HepG2 (cell line): ENCODE results near the gene LRRIQ4. TPM values are rescaled to one million over a fixed set of nuclear protein-coding genes. Genes with fewer than 3 reads are reported as not detected.

ENCODE experiments used
- ATAC-seq: fragments of 200-7000 bp; cut with Tn5 transposase; 3 replicates; pipeline ENCODE4 v1.9.1; 2020; ENCODE audit warnings: mild to moderate bottlenecking, moderate library complexity
- BruUV-seq: library from RNA; stranded (reverse); fragments of 400-500 nt; replicated peaks from 2 replicates; lab custom pipeline; 2021; lab: Mats Ljungman, UMichigan
- CTCF ChIA-PET: fragments of 300-600 bp; formaldehyde crosslinking; extraction: SDS; loops from one replicate; lab custom pipeline; 2021; ENCODE audit warnings: low total read pairs, inconsistent platforms, low intra/inter-chr PET ratio; lab: Yijun Ruan, JAX
- POLR2A ChIA-PET: fragments of 350-600 bp; sonication (Branson Sonifier 250); formaldehyde crosslinking; loops from one replicate; lab custom pipeline; 2020; ENCODE audit warnings: antibody characterized with exemption, inconsistent platforms; lab: Yijun Ruan, JAX
- DNase-seq: peaks from one replicate; pipeline ENCODE4 v3.0.0-alpha.2; 2015; ENCODE audit warnings: low spot score
- FAIRE-seq: peaks from 3 replicates; lab custom pipeline; 2011; peaks lifted over from hg19 to GRCh38; lab: Jason Lieb, UNC
- H2AFZ ChIP-seq: one replicate; pipeline ENCODE4 v1.6.1; 2011; ENCODE audit warnings: low read length, inconsistent platforms
- H3K27ac ChIP-seq: fragments of 300-600 bp; 3 replicates; pipeline ENCODE4 v1.8.0; 2011; ENCODE audit warnings: mixed run types, mild to moderate bottlenecking, mixed read lengths, low read length, inconsistent platforms; ENCODE audit not compliant: insufficient read depth; ENCODE audit errors: extremely low read length
- H3K27me3 ChIP-seq, 2 experiments: fragments of 200-600 bp in 1 of 2; 2 replicates in 1 of 2; 3 replicates in 1 of 2; pipeline versions ENCODE4 v1.6.0 to v1.8.0; 2011; ENCODE audit warnings: low read length in 2 of 2, mild to moderate bottlenecking in 2 of 2, moderate library complexity in 2 of 2, inconsistent platforms in 1 of 2; ENCODE audit not compliant: insufficient read depth in 2 of 2, control insufficient read depth in 1 of 2
- H3K36me3 ChIP-seq, 2 experiments: fragments of 200-600 bp in 1 of 2; replicated peaks in 1 of 2; 2 replicates in 1 of 2; 3 replicates in 1 of 2; pipeline versions ENCODE4 v1.5.1 to v1.8.0; 2011; ENCODE audit warnings: low read length in 2 of 2, inconsistent platforms in 1 of 2; ENCODE audit not compliant: insufficient read depth in 2 of 2, control insufficient read depth in 1 of 2
- H3K4me1 ChIP-seq: 2 replicates; pipeline ENCODE4 v1.5.1; 2012; ENCODE audit warnings: low read length, inconsistent platforms; ENCODE audit not compliant: insufficient read depth
- H3K4me2 ChIP-seq: 2 replicates; pipeline ENCODE4 v1.6.0; 2011; ENCODE audit warnings: low read depth, low read length, inconsistent platforms
- H3K4me3 ChIP-seq, 3 experiments: fragments of 200-600 bp in 1 of 3; sonication (generic), shearing (Covaris generic) in 1 of 3; replicated peaks in 1 of 3; 2 replicates each; pipeline ENCODE4 v1.5.1; 2011 to 2016; ENCODE audit warnings: low read length in 3 of 3, inconsistent platforms in 2 of 3, low read depth in 2 of 3, mild to moderate bottlenecking in 2 of 3, control low read depth in 1 of 3, mixed read lengths in 1 of 3; ENCODE audit not compliant: insufficient read depth in 1 of 3
- H3K79me2 ChIP-seq: one replicate; pipeline ENCODE4 v1.6.1; 2011; ENCODE audit warnings: low read length, inconsistent platforms; ENCODE audit not compliant: insufficient read depth
- H3K9ac ChIP-seq: 2 replicates; pipeline ENCODE4 v1.6.0; 2011; ENCODE audit warnings: mild to moderate bottlenecking, low read depth, low read length, inconsistent platforms; ENCODE audit not compliant: insufficient read depth
- H3K9me3 ChIP-seq: 2 replicates; pipeline ENCODE4 v1.5.1; 2012; ENCODE audit warnings: mild to moderate bottlenecking, low read length
- H4K20me1 ChIP-seq: 2 replicates; pipeline ENCODE4 v1.6.0; 2011; ENCODE audit warnings: inconsistent platforms, mild to moderate bottlenecking, low read length, moderate library complexity; ENCODE audit not compliant: insufficient read depth
- CCAR2 ChIP-seq: fragments of 200-400 bp; formaldehyde crosslinking; optimal IDR thresholded peaks from 2 replicates; pipeline ENCODE3; 2018; ENCODE audit warnings: low read depth, mild to moderate bottlenecking, low read length, moderate library complexity
- EHMT2 ChIP-seq: fragments of 200-600 bp; sonication (generic); IDR thresholded peaks from 2 replicates; pipeline ENCODE4 v1.7.0; 2017; ENCODE audit warnings: antibody characterized with exemption, low read depth, low read length, borderline replicate concordance
- ETS1 ChIP-seq: sonication (generic); formaldehyde crosslinking; IDR thresholded peaks from 2 replicates; pipeline ENCODE4 v1.4.0; 2020; ENCODE audit warnings: missing genetic modification reagents
- FLYWCH1 ChIP-seq: sonication (generic); formaldehyde crosslinking; IDR thresholded peaks from 2 replicates; pipeline ENCODE4 v1.8.1; 2023; ENCODE audit warnings: mild to moderate bottlenecking, missing genetic modification reagents
- MTF1 ChIP-seq: sonication (generic); formaldehyde crosslinking; IDR thresholded peaks from 2 replicates; pipeline ENCODE4 v1.5.0; 2020; ENCODE audit warnings: missing genetic modification reagents
- PCBP2 ChIP-seq: fragments of 200-400 bp; formaldehyde crosslinking; optimal IDR thresholded peaks from 2 replicates; pipeline ENCODE3; 2018; ENCODE audit warnings: low read length, low read depth; ENCODE audit not compliant: poor library complexity, severe bottlenecking
- PTBP1 ChIP-seq: fragments of 200-400 bp; formaldehyde crosslinking; IDR thresholded peaks from 2 replicates; pipeline ENCODE4 v1.6.1; 2018; ENCODE audit warnings: low read length, low read depth; ENCODE audit not compliant: poor library complexity, severe bottlenecking
- REL ChIP-seq: sonication (generic); formaldehyde crosslinking; conservative IDR thresholded peaks from 2 replicates; pipeline ENCODE4 v1.8.0; 2022; ENCODE audit warnings: mild to moderate bottlenecking, missing genetic modification reagents, moderate library complexity
- TBL1XR1 ChIP-seq: fragments of 150-350 bp; IDR thresholded peaks from 2 replicates; pipeline ENCODE4 v1.6.1; 2014; ENCODE audit warnings: borderline replicate concordance, low read length; ENCODE audit not compliant: partially characterized antibody
- TFDP1 ChIP-seq: IDR thresholded peaks from 2 replicates; pipeline ENCODE4 v1.6.1; 2016; ENCODE audit warnings: missing compliant biosample characterization, missing genetic modification reagents, borderline replicate concordance
- ZBTB33 ChIP-seq: sonication (generic); formaldehyde crosslinking; IDR thresholded peaks from 2 replicates; pipeline ENCODE4 v1.4.0; 2020; ENCODE audit warnings: missing genetic modification reagents
- ZNF430 ChIP-seq: sonication (generic); formaldehyde crosslinking; IDR thresholded peaks from 2 replicates; pipeline ENCODE4 v1.9.0; 2021; ENCODE audit warnings: mild to moderate bottlenecking, missing genetic modification reagents
- ZNF513 ChIP-seq: sonication (generic); formaldehyde crosslinking; conservative IDR thresholded peaks from 2 replicates; pipeline ENCODE4 v1.5.0; 2020; ENCODE audit warnings: missing genetic modification reagents
- ZNF746 ChIP-seq: sonication (generic); formaldehyde crosslinking; IDR thresholded peaks from 2 replicates; pipeline ENCODE4 v1.8.0; 2022; ENCODE audit warnings: mild to moderate bottlenecking, missing genetic modification reagents
- ZNF749 ChIP-seq: sonication (generic); formaldehyde crosslinking; IDR thresholded peaks from 2 replicates; pipeline ENCODE4 v1.8.0; 2022; ENCODE audit warnings: mild to moderate bottlenecking, missing genetic modification reagents, moderate library complexity, borderline replicate concordance
- WGBS: methylation state at CpG from one replicate; pipeline ENCODE4 v1.1.6; 2017; ENCODE audit warnings: low lambda C conversion rate; 5-methylcytosine and 5-hydroxymethylcytosine counted together
- in situ Hi-C: cut with HindIII; loops from 2 replicates; pipeline ENCODE4 v1.10.0; 2017; ENCODE audit warnings: low pct_unique_long_range_greater_than_20kb; ENCODE audit not compliant: extremely low pct_ligation_motif_present
- intact Hi-C: fragments of 100-400 bp; cut with micrococcal nuclease; formaldehyde crosslinking; loops from one replicate; pipeline ENCODE4 v1.10.0; 2022; ENCODE audit not compliant: unreplicated experiment
- polyA plus RNA-seq, 8 experiments: library from polyadenylated mRNA; depleted of rRNA in 3 of 8; stranded (reverse) in 7 of 8; unstranded in 1 of 8; fragments of >200 nt; fragmentation: Illumina TruSeq in 4 of 8; extraction: Trizol in 4 of 8; gene quantifications; 2 replicates each; pipeline versions ENCODE4 v1.2.1 to v1.2.3, GENCODE V29; 2011 to 2016; ENCODE audit warnings: low read depth in 4 of 8, missing spikeins in 1 of 8, mixed read lengths in 1 of 8; ENCODE audit not compliant: insufficient read depth in 1 of 8
- total RNA-seq, 5 experiments: library from RNA; depleted of rRNA; stranded (reverse); fragments of >200 nt; fragmentation: Illumina TruSeq; extraction: Trizol; gene quantifications; 2 replicates each; pipeline ENCODE4 v1.2.3, GENCODE V29; 2016; ENCODE audit warnings: low read depth in 1 of 5

Gene LRRIQ4
- total and polyA plus RNA-seq, 2 of the 13 experiments (the other 11 are each of a cell fraction or from before 2014, with no cell fraction given): not detected

- intact Hi-C loops: no loop called here
- POLR2A ChIA-PET: no interaction called here
- H3K9me3 ChIP-seq: no peaks in the 10 kb centered on the region
- 0% methylated on average over 2 of the region's 2 CpGs for WGBS
- DNase-seq (no peak), FAIRE-seq (no peak)
- H3K27ac ChIP-seq: no peak within 1 kb of the TSS
- no peaks in the 10 kb centered on the region for H3K79me2 ChIP-seq
- H3K9ac ChIP-seq: no peak within 1 kb of the TSS
- TF ChIP-seq CCAR2: no peak
- no peak for TF ChIP-seq EHMT2
- TF ChIP-seq MTF1 (CRISPR knock-in tag): no peak
- TF ChIP-seq PCBP2: no peak
- no peak for TF ChIP-seq ETS1 (CRISPR knock-in tag)
- no peak for TF ChIP-seq ZNF430 (CRISPR knock-in tag)
- TF ChIP-seq FLYWCH1 (CRISPR knock-in tag): no peak
- no peak for TF ChIP-seq PTBP1
- no peak for TF ChIP-seq TFDP1
- TF ChIP-seq ZNF513 (CRISPR knock-in tag): no peak
- no peak for TF ChIP-seq ZNF746 (CRISPR knock-in tag)
- no peak for TF ChIP-seq ZNF749 (CRISPR knock-in tag)
- TF ChIP-seq REL (CRISPR knock-in tag): no peak
- no peak for TF ChIP-seq TBL1XR1
- TF ChIP-seq ZBTB33: no peak
- TF ChIP-seq, all 625 proteins: peak for 0
- Histone ChIP-seq H3K4me2 (peak within 1 kb of the TSS; percentile 20; the same call in 1 of the 2 replicates), H3K36me3 (no peaks in the 10 kb centered on the region), H2AFZ (no peak within 1 kb of the TSS), H4K20me1 (no peaks in the 10 kb centered on the region), H3K27me3 (no peaks in the 10 kb centered on the region), H3K4me3 (no peak within 1 kb of the TSS), H3K4me1 (peaks cover 12% of the 10 kb centered on the region)
- no TSS peak for BruUV-seq
- CTCF ChIA-PET: no interaction called here
- in situ Hi-C loops: loop anchor here (10.0 kb wide), 1 partner anchor 165 kb away; the partner anchor contains the start of gene GPR160
- ATAC-seq: no peak
Observed at GRCh38 chr3:169869484-169870220, 57.0 kb downstream of the LRRIQ4 start, which contains the start of gene LRRC31. Gene LRRC31 (minus strand): TSS chr3:169869935. CDS start chr3:169869807, 128 bp downstream.
